ENCODE measurements around the gene USP48. TPM values are rescaled to one million over a fixed set of nuclear protein-coding genes. Genes with fewer than 3 reads are reported as not detected.

Gene USP48
- total and polyA plus RNA-seq, 10 of the 15 experiments (the other 5 are each of a cell fraction or from before 2014, with no cell fraction given) = 21.2 to 115 (median 75.5) TPM

DNA sequence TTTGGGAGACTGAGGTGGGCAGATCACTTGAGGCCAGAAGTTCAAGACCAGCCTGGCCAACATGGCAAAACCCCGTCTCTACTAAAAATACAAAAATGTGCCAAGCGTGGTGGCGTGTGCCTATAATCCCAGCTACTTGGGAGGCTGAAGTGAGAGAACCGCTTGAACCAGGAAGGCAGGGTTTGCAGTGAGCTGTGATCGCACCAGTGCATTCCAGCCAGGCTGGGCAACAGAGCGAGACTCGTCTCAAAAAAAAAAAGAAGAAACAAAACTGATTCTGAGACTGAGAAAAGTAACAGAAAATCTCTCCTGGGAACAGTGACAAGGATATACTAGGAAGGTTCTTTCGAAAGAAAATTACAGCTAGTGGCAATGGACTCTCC lies 20.9 kb downstream of the USP48 start:
- ChIA-PET POLR2A (interaction anchor here (0.7 to 7.7 kb wide), 9 partner anchors 10 to 264 kb away, joined by 3 to 107 read pairs (median 6); partner anchors contain the start of gene USP48), CTCF (interaction anchor here (0.8 to 6.2 kb wide), 6 partner anchors 12 to 299 kb away, joined by 3 to 50 read pairs (median 7); partner anchors contain the start of gene USP48), SMC1A (ENCODE audit: uncharacterized antibody, unreplicated experiment) (interaction anchor here (0.6 to 9.1 kb wide), 15 partner anchors 11 to 484 kb away, joined by 3 to 121 read pairs (median 4); partner anchors contain the start of gene USP48), RAD21 (ENCODE audit: unreplicated experiment) (interaction anchor here (0.7 to 5.4 kb wide), 11 partner anchors 9 to 263 kb away, joined by 3 to 100 read pairs (median 5); partner anchors contain the start of gene USP48)
- in situ Hi-C loops (cut with MboI) (no loop called here), intact Hi-C loops (cut with micrococcal nuclease; ENCODE audit: unreplicated experiment) (loop anchor here (1.0 to 5.0 kb wide), 2 partner anchors 17 to 265 kb away; no protein-coding TSS in a partner anchor)
- Histone ChIP-seq H3K9ac (ENCODE audit: control insufficient read depth, insufficient read depth, low read length) (peak overlapping the region; percentile 71), H3K36me3 (ENCODE audit: control insufficient read depth in 2 of 2, insufficient read depth in 2 of 2, low read length in 1 of 2) (peaks cover 0 to 1% of the 10 kb centered on the region in 2 experiments; a peak in 3 of 4 replicates), H4K20me1 (ENCODE audit: control insufficient read depth, insufficient read depth) (no peaks in the 10 kb centered on the region), H2AFZ (ENCODE audit: control insufficient read depth, low read depth, low read length) (no peak overlapping the region), H3K27ac (ENCODE audit: control insufficient read depth, insufficient read depth) (peak overlapping the region; percentile 99), H3K4me2 (ENCODE audit: control insufficient read depth, insufficient read depth) (peak overlapping the region; percentile 78), H3K27me3 (replicated peaks in 1 of 2; ENCODE audit: control insufficient read depth in 2 of 2, insufficient read depth in 2 of 2, low read length in 1 of 2) (no peaks in the 10 kb centered on the region), H3K9me3 (replicated peaks; ENCODE audit: control insufficient read depth, insufficient read depth, low read length) (no peaks in the 10 kb centered on the region; the same call in 1 of the 3 replicates), H3K4me1 (ENCODE audit: control insufficient read depth, insufficient read depth, low read length) (peaks cover 73% of the 10 kb centered on the region), H3K79me2 (ENCODE audit: control insufficient read depth, insufficient read depth, low read length) (peaks cover 96% of the 10 kb centered on the region), H3K4me3 (peak overlapping the region; percentile 6; the same call in 1 of the 2 replicates)
- FAIRE-seq = peak; percentile 27
- peak; percentile 84 for DNase-seq (ENCODE audit: low read depth, low spot score)
- ATAC-seq = peak; percentile 81
- no TSS peak for BruUV-seq (replicated peaks)
- under 1% methylated on average over 8 of the region's 8 CpGs for WGBS (ENCODE audit: insufficient coverage, insufficient replicate concordance, low lambda C conversion rate, missing lambda C conversion rate)
- no peak for TF ChIP-seq TCF3 (IDR thresholded peaks at IDR 0.05; ENCODE audit: borderline replicate concordance, insufficient read depth, low read depth, low read length)
- 0 out of 2 replicates have a peak, but pooled peaks have one; percentile 28 for TF ChIP-seq ZNF24 (IDR thresholded peaks at IDR 0.05)
- peak; percentile 36; the same call in 1 of the 2 replicates for TF ChIP-seq POLR2AphosphoS5 (IDR thresholded peaks at IDR 0.05; ENCODE audit: low read length)
- TF ChIP-seq, protein P1, sequence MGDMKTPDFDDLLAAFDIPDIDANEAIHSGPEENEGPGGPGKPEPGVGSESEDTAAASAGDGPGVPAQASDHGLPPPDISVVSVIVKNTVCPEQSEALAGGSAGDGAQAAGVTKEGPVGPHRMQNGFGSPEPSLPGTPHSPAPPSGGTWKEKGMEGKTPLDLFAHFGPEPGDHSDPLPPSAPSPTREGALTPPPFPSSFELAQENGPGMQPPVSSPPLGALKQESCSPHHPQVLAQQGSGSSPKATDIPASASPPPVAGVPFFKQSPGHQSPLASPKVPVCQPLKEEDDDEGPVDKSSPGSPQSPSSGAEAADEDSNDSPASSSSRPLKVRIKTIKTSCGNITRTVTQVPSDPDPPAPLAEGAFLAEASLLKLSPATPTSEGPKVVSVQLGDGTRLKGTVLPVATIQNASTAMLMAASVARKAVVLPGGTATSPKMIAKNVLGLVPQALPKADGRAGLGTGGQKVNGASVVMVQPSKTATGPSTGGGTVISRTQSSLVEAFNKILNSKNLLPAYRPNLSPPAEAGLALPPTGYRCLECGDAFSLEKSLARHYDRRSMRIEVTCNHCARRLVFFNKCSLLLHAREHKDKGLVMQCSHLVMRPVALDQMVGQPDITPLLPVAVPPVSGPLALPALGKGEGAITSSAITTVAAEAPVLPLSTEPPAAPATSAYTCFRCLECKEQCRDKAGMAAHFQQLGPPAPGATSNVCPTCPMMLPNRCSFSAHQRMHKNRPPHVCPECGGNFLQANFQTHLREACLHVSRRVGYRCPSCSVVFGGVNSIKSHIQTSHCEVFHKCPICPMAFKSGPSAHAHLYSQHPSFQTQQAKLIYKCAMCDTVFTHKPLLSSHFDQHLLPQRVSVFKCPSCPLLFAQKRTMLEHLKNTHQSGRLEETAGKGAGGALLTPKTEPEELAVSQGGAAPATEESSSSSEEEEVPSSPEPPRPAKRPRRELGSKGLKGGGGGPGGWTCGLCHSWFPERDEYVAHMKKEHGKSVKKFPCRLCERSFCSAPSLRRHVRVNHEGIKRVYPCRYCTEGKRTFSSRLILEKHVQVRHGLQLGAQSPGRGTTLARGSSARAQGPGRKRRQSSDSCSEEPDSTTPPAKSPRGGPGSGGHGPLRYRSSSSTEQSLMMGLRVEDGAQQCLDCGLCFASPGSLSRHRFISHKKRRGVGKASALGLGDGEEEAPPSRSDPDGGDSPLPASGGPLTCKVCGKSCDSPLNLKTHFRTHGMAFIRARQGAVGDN (IDR thresholded peaks at IDR 0.05) = 0 out of 2 replicates have a peak, but pooled peaks have one; percentile 5
- TF ChIP-seq IKZF2 (IDR thresholded peaks at IDR 0.05) = peak; percentile 79 to 82
- no peak for TF ChIP-seq ZZZ3 (IDR thresholded peaks at IDR 0.05; ENCODE audit: control insufficient read depth, insufficient read length, low read depth)
- no peak for TF ChIP-seq CEBPB (IDR thresholded peaks at IDR 0.05; ENCODE audit: borderline replicate concordance in 1 of 2, low read depth in 2 of 2, low read length in 2 of 2)
- no peak for TF ChIP-seq ZNF207 (IDR thresholded peaks at IDR 0.05; ENCODE audit: borderline replicate concordance)
- TF ChIP-seq PAX8 (IDR thresholded peaks at IDR 0.05) = 0 out of 2 replicates have a peak, but pooled peaks have one; percentile 31
- TF ChIP-seq, protein P2, sequence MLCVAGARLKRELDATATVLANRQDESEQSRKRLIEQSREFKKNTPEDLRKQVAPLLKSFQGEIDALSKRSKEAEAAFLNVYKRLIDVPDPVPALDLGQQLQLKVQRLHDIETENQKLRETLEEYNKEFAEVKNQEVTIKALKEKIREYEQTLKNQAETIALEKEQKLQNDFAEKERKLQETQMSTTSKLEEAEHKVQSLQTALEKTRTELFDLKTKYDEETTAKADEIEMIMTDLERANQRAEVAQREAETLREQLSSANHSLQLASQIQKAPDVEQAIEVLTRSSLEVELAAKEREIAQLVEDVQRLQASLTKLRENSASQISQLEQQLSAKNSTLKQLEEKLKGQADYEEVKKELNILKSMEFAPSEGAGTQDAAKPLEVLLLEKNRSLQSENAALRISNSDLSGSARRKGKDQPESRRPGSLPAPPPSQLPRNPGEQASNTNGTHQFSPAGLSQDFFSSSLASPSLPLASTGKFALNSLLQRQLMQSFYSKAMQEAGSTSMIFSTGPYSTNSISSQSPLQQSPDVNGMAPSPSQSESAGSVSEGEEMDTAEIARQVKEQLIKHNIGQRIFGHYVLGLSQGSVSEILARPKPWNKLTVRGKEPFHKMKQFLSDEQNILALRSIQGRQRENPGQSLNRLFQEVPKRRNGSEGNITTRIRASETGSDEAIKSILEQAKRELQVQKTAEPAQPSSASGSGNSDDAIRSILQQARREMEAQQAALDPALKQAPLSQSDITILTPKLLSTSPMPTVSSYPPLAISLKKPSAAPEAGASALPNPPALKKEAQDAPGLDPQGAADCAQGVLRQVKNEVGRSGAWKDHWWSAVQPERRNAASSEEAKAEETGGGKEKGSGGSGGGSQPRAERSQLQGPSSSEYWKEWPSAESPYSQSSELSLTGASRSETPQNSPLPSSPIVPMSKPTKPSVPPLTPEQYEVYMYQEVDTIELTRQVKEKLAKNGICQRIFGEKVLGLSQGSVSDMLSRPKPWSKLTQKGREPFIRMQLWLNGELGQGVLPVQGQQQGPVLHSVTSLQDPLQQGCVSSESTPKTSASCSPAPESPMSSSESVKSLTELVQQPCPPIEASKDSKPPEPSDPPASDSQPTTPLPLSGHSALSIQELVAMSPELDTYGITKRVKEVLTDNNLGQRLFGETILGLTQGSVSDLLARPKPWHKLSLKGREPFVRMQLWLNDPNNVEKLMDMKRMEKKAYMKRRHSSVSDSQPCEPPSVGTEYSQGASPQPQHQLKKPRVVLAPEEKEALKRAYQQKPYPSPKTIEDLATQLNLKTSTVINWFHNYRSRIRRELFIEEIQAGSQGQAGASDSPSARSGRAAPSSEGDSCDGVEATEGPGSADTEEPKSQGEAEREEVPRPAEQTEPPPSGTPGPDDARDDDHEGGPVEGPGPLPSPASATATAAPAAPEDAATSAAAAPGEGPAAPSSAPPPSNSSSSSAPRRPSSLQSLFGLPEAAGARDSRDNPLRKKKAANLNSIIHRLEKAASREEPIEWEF (IDR thresholded peaks at IDR 0.05; ENCODE audit: insufficient replicate concordance, low read depth, low read length) = no peak
- TF ChIP-seq, protein P3, sequence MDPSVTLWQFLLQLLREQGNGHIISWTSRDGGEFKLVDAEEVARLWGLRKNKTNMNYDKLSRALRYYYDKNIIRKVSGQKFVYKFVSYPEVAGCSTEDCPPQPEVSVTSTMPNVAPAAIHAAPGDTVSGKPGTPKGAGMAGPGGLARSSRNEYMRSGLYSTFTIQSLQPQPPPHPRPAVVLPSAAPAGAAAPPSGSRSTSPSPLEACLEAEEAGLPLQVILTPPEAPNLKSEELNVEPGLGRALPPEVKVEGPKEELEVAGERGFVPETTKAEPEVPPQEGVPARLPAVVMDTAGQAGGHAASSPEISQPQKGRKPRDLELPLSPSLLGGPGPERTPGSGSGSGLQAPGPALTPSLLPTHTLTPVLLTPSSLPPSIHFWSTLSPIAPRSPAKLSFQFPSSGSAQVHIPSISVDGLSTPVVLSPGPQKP (IDR thresholded peaks at IDR 0.05; ENCODE audit: low read depth, low read length) = no peak
- peak; percentile 87 for TF ChIP-seq SMARCA5 (IDR thresholded peaks at IDR 0.05)
- TF ChIP-seq SPI1 (IDR thresholded peaks at IDR 0.05; ENCODE audit: borderline replicate concordance, insufficient read depth, low read depth, low read length) = no peak

Measured in GM12878 (cell line).